ENCODE measurements around the gene TRIM44.

The TRIM44 gene

DNA sequence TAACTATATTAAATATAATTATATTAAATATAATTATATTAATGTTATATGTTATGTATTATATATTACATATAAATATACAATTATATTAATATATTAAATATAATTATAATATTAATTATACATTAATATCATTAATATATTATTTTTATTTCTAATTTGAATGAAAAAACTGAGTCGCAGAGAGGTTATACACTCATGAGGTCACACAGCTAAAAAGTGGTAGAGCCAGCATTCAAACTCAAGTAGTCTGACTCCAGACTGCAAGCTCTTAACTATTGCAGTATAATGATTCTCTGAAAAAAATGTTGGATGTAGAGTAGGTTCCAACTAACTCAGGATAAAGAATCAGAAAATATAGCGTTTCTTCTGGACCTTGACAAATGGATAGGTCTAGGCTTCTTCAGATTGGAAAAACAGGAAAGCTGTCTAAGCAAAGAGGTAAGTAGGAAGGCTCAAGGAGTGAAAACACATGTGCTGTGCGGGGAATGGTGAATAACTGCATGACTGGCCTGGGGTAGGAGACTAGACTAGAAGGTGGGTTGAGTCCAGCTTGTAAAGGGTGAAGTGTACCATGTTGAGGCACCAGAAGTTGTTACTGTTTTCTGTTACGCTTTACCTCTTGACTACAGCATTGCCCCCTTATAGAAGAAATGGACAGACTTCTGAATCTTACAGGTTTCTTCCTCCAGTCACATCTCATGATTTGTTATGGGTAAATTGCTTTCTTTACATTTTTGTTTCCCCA lies 80.3 kb downstream of the TRIM44 start:
- DNase-seq (ENCODE audit: insufficient read length, low spot score), result no peak
- TF ChIP-seq, protein P1, sequence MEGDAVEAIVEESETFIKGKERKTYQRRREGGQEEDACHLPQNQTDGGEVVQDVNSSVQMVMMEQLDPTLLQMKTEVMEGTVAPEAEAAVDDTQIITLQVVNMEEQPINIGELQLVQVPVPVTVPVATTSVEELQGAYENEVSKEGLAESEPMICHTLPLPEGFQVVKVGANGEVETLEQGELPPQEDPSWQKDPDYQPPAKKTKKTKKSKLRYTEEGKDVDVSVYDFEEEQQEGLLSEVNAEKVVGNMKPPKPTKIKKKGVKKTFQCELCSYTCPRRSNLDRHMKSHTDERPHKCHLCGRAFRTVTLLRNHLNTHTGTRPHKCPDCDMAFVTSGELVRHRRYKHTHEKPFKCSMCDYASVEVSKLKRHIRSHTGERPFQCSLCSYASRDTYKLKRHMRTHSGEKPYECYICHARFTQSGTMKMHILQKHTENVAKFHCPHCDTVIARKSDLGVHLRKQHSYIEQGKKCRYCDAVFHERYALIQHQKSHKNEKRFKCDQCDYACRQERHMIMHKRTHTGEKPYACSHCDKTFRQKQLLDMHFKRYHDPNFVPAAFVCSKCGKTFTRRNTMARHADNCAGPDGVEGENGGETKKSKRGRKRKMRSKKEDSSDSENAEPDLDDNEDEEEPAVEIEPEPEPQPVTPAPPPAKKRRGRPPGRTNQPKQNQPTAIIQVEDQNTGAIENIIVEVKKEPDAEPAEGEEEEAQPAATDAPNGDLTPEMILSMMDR (IDR thresholded peaks at IDR 0.05; ENCODE audit: insufficient read depth, missing control alignments), result no peak
- no peak for FAIRE-seq

DNA sequence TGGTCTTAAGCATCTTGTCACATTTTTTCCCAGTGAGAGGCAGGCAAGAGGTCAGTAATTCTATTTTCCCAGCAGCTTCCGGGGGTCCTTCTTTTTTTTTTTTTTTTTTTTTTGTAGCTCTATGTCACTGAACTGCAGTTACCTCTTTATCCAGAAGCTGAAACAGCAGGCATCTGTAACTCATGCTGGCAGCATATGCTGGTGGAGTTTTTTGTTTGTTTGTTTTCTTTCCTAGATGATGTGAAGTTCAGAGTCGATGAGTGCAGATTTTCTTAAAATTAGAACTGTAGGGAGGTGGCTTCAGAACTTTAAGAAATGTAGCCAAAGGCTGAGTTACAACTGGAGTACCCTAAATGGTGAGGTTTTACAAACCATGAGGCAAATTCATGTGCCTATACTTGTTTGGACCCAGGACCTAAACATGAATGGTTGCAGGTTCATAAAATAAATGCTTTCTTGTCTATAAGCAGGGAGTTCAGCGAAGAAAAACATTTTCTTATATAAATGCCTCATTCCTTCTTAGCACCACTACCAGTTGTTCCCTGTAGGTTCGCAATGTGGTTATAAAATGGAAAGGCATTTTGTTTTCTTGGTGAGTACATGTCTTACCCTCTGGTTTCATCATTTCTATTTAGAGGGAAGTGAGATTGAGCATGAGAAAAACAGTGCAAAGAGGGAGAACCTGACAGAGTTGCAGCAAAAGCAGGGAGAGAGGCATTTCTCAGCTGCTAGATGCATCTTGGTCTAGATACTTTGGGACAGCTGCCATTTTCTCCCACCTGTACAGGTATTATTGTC lies 84.0 kb downstream of the TRIM44 start:
- no peak for DNase-seq (ENCODE audit: insufficient read length, low spot score)
- TF ChIP-seq, protein P1 (IDR thresholded peaks at IDR 0.05; ENCODE audit: insufficient read depth, missing control alignments), result no peak
- no peak for FAIRE-seq

DNA sequence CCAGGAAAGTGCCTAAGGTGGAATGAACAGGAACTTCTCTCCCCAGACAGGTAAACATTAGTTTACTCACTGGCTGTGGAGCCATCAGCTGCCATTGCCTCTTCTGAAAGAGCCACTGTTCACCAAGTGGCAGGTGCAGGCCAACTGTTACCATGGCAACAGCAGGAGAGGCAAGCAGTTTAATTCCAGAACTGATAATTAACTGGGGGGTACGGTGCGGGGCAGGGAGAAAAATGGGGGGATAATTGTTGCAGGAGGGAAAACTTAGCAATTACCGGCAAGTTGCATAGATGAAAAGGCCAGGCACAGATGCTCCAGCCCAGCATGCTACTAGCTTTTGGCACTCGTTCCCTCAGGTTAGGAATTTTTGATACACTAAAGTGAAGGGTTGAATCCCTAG lies 85.1 kb downstream of the TRIM44 start:
- TF ChIP-seq, protein P1 (IDR thresholded peaks at IDR 0.05; ENCODE audit: insufficient read depth, missing control alignments), result no peak
- DNase-seq (ENCODE audit: insufficient read length, low spot score), result no peak
- FAIRE-seq, result no peak

DNA sequence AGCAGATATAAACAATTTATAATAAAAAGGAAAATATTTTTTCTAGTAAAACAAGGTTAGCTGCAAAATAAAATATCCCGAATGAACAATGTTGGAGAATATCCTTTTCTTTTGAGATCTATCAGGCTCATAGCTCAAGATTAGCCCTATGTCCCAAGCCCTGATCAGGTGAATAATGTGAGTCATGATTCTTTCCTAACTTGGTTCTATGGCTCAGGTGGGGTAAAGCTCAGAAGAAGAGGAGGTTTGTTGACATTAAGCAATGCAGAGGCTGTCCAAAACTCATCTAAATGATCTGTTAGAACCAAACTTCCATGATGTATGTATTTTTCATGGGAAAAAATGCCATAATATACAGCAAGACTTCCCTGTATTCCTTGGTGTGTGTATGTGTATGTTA lies 86.1 kb downstream of the TRIM44 start:
- DNase-seq (ENCODE audit: insufficient read length, low spot score) (no peak), FAIRE-seq (no peak)
- TF ChIP-seq, protein P1 (IDR thresholded peaks at IDR 0.05; ENCODE audit: insufficient read depth, missing control alignments), result no peak

DNA sequence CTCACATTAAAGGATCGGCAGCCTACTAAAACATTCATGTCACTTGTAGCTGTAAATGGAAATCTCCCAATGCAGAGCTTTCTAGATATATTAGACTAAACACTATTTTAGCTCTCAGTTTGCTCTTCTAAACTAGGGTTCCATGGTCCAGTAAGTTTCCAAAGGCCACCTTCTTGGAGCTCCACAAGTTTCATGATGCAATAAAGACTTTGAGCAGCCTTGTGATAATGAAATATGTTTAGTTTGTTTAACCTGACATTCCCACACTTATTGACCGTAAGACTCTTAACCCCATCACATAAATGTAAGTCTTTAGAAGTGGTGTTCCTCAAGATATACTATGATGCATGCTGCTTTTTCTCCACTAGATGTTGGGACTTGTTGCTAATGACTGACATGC lies 87.7 kb downstream of the TRIM44 start:
- FAIRE-seq, result no peak
- DNase-seq (ENCODE audit: insufficient read length, low spot score), result no peak

DNA sequence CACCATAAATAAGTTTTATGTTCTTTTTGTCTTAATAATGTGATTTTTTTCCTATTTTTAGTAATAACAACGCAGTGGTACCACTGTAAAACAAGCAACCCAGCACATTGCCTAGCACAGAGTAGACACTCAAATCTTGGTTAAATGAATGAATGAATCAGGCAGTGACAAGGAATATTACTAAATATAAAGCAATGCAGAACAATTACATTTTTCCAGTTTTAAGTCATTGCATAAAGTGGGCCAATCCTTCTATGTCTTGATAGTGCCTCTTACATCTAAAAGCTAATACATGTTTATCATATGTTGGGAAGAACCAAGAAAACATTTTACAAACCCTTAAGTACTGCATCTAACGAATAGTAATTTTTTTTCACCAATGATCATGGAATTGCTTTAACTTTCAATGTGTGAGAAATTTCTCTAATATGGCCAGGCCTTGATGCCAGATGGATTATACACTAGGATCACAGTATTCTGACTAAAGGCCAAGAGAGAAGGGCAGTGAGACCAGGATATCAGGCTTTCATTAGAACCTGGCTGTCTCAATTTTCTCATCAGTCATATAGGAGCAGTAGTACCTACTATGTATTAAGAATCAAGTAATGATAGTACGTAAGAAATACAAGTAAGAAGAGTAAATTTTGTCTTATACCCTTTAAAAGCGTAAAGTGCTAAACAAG lies 88.5 kb downstream of the TRIM44 start:
- TF ChIP-seq, protein P1 (IDR thresholded peaks at IDR 0.05; ENCODE audit: insufficient read depth, missing control alignments), result no peak

More for the DNA sequence above, 87.7 kb downstream of the TRIM44 start:
- TF ChIP-seq, protein P1 (IDR thresholded peaks at IDR 0.05; ENCODE audit: insufficient read depth, missing control alignments), result no peak

More for the DNA sequence above, 88.5 kb downstream of the TRIM44 start:
- FAIRE-seq (no peak), DNase-seq (ENCODE audit: insufficient read length, low spot score) (no peak)

Measured in D721Med (cell line).